HEK293 (cell line): ENCODE results near the gene MAN2B1.

Experiments
- GLIS2 ChIP-seq: fragments of 450-650 bp; formaldehyde crosslinking; IDR thresholded peaks from 2 replicates; pipeline ENCODE4 v1.5.1; 2016; ENCODE audit warnings: missing biosample characterization, missing genetic modification characterization
- KLF7 ChIP-seq: fragments of 450-650 bp; formaldehyde crosslinking; IDR thresholded peaks from 2 replicates; pipeline ENCODE4 v1.5.1; 2016; ENCODE audit warnings: missing biosample characterization, missing genetic modification characterization, borderline replicate concordance
- MZF1 ChIP-seq: fragments of 450-650 bp; formaldehyde crosslinking; IDR thresholded peaks from 2 replicates; pipeline ENCODE4 v1.5.1; 2017; ENCODE audit warnings: missing biosample characterization, missing genetic modification characterization, borderline replicate concordance
- RBAK ChIP-seq: fragments of 450-650 bp; formaldehyde crosslinking; IDR thresholded peaks from 2 replicates; pipeline ENCODE4 v1.5.1; 2016; ENCODE audit warnings: missing biosample characterization, missing genetic modification characterization
- SALL2 ChIP-seq: fragments of 450-650 bp; formaldehyde crosslinking; IDR thresholded peaks from 2 replicates; pipeline ENCODE4 v1.5.0; 2017; ENCODE audit warnings: missing biosample characterization, mild to moderate bottlenecking, missing genetic modification characterization, borderline replicate concordance
- SP7 ChIP-seq: fragments of 450-650 bp; formaldehyde crosslinking; IDR thresholded peaks from 2 replicates; pipeline ENCODE4 v1.5.1; 2016; ENCODE audit warnings: missing biosample characterization, missing genetic modification characterization
- TCF7L2 ChIP-seq: IDR thresholded peaks from 2 replicates; pipeline ENCODE4 v1.6.1; 2011; ENCODE audit warnings: low read depth, mild to moderate bottlenecking, inconsistent platforms, low read length, moderate library complexity, borderline replicate concordance
- ZBTB1 ChIP-seq: fragments of 450-650 bp; formaldehyde crosslinking; IDR thresholded peaks from 2 replicates; pipeline ENCODE4 v1.5.1; 2016; ENCODE audit warnings: missing biosample characterization, missing genetic modification characterization
- ZBTB17 ChIP-seq: fragments of 450-650 bp; formaldehyde crosslinking; IDR thresholded peaks from 2 replicates; pipeline ENCODE4 v1.5.1; 2016; ENCODE audit warnings: missing biosample characterization, missing genetic modification characterization
- ZFP69B ChIP-seq: fragments of 450-650 bp; formaldehyde crosslinking; IDR thresholded peaks from 2 replicates; pipeline ENCODE4 v1.5.1; 2016; ENCODE audit warnings: missing biosample characterization, missing genetic modification characterization
- ZNF114 ChIP-seq: fragments of 450-650 bp; formaldehyde crosslinking; IDR thresholded peaks from 2 replicates; pipeline ENCODE4 v1.5.0; 2017; ENCODE audit warnings: missing biosample characterization, missing genetic modification characterization
- ZNF133 ChIP-seq: fragments of 450-650 bp; formaldehyde crosslinking; IDR thresholded peaks from 2 replicates; pipeline ENCODE4 v1.5.1; 2016; ENCODE audit warnings: missing biosample characterization, missing genetic modification characterization
- ZNF155 ChIP-seq: fragments of 450-650 bp; formaldehyde crosslinking; IDR thresholded peaks from 2 replicates; pipeline ENCODE4 v1.5.1; 2016; ENCODE audit warnings: missing biosample characterization, missing genetic modification characterization
- ZNF157 ChIP-seq: fragments of 450-650 bp; formaldehyde crosslinking; IDR thresholded peaks from 2 replicates; pipeline ENCODE4 v1.5.1; 2016; ENCODE audit warnings: missing biosample characterization, missing genetic modification characterization
- ZNF184 ChIP-seq: fragments of 450-650 bp; IDR thresholded peaks from 2 replicates; pipeline ENCODE4 v1.5.1; 2018; ENCODE audit warnings: missing biosample characterization, mild to moderate bottlenecking, missing genetic modification characterization
- ZNF266 ChIP-seq: fragments of 450-650 bp; formaldehyde crosslinking; IDR thresholded peaks from 2 replicates; pipeline ENCODE4 v1.5.1; 2016; ENCODE audit warnings: missing biosample characterization, missing genetic modification characterization, low read depth
- ZNF335 ChIP-seq: fragments of 450-650 bp; formaldehyde crosslinking; conservative IDR thresholded peaks from 2 replicates; pipeline ENCODE4 v1.5.1; 2016; ENCODE audit warnings: missing biosample characterization, missing genetic modification characterization
- ZNF404 ChIP-seq: fragments of 450-650 bp; formaldehyde crosslinking; IDR thresholded peaks from 2 replicates; pipeline ENCODE4 v1.5.1; 2017; ENCODE audit warnings: missing biosample characterization, missing genetic modification characterization
- ZNF426 ChIP-seq: fragments of 450-650 bp; formaldehyde crosslinking; IDR thresholded peaks from 2 replicates; pipeline ENCODE4 v1.5.1; 2017; ENCODE audit warnings: missing biosample characterization, missing genetic modification characterization, mild to moderate bottlenecking, inconsistent platforms, moderate library complexity
- ZNF501 ChIP-seq: fragments of 450-650 bp; formaldehyde crosslinking; IDR thresholded peaks from 2 replicates; pipeline ENCODE4 v1.5.1; 2016; ENCODE audit warnings: missing biosample characterization, missing genetic modification characterization
- ZNF510 ChIP-seq: fragments of 450-650 bp; formaldehyde crosslinking; IDR thresholded peaks from 2 replicates; pipeline ENCODE4 v1.5.1; 2018; ENCODE audit warnings: mild to moderate bottlenecking, missing genetic modification characterization, missing biosample characterization; ENCODE audit not compliant: insufficient replicate concordance
- ZNF521 ChIP-seq: fragments of 450-650 bp; formaldehyde crosslinking; IDR thresholded peaks from 2 replicates; pipeline ENCODE4 v1.5.1; 2017; ENCODE audit warnings: missing biosample characterization, mild to moderate bottlenecking, missing genetic modification characterization
- ZNF548 ChIP-seq: fragments of 450-650 bp; formaldehyde crosslinking; IDR thresholded peaks from 2 replicates; pipeline ENCODE4 v1.5.1; 2016; ENCODE audit warnings: missing biosample characterization, missing genetic modification characterization
- ZNF626 ChIP-seq: fragments of 450-650 bp; sonication (Bioruptor Pico); formaldehyde crosslinking; IDR thresholded peaks from 2 replicates; pipeline ENCODE4 v1.5.1; 2018; ENCODE audit warnings: missing biosample characterization, missing genetic modification characterization, inconsistent platforms
- TF ChIP-seq, protein P1 (sequence below): fragments of 450-650 bp; formaldehyde crosslinking; IDR thresholded peaks from 2 replicates; pipeline ENCODE4 v1.5.1; 2017; ENCODE audit warnings: missing biosample characterization, missing genetic modification characterization
- TF ChIP-seq, protein P2 (sequence below): fragments of 450-650 bp; formaldehyde crosslinking; IDR thresholded peaks from 2 replicates; pipeline ENCODE4 v1.5.1; 2017; ENCODE audit warnings: missing biosample characterization, missing genetic modification characterization
- TF ChIP-seq, protein P3 (sequence below): fragments of 450-650 bp; formaldehyde crosslinking; IDR thresholded peaks from 2 replicates; pipeline ENCODE4 v1.5.1; 2016; ENCODE audit warnings: missing biosample characterization, missing genetic modification characterization
- TF ChIP-seq, protein P4 (sequence below): fragments of 450-650 bp; formaldehyde crosslinking; IDR thresholded peaks from 2 replicates; pipeline ENCODE4 v1.5.1; 2016; ENCODE audit warnings: missing biosample characterization, missing genetic modification characterization, borderline replicate concordance
- TF ChIP-seq, protein P5 (sequence below): fragments of 450-650 bp; formaldehyde crosslinking; IDR thresholded peaks from 2 replicates; pipeline ENCODE4 v1.5.1; 2016; ENCODE audit warnings: missing biosample characterization, missing genetic modification characterization
- TF ChIP-seq, protein P6 (sequence below): fragments of 450-650 bp; formaldehyde crosslinking; IDR thresholded peaks from 2 replicates; pipeline ENCODE4 v1.5.1; 2016; ENCODE audit warnings: missing biosample characterization, missing genetic modification characterization

Gene MAN2B1

DNA sequence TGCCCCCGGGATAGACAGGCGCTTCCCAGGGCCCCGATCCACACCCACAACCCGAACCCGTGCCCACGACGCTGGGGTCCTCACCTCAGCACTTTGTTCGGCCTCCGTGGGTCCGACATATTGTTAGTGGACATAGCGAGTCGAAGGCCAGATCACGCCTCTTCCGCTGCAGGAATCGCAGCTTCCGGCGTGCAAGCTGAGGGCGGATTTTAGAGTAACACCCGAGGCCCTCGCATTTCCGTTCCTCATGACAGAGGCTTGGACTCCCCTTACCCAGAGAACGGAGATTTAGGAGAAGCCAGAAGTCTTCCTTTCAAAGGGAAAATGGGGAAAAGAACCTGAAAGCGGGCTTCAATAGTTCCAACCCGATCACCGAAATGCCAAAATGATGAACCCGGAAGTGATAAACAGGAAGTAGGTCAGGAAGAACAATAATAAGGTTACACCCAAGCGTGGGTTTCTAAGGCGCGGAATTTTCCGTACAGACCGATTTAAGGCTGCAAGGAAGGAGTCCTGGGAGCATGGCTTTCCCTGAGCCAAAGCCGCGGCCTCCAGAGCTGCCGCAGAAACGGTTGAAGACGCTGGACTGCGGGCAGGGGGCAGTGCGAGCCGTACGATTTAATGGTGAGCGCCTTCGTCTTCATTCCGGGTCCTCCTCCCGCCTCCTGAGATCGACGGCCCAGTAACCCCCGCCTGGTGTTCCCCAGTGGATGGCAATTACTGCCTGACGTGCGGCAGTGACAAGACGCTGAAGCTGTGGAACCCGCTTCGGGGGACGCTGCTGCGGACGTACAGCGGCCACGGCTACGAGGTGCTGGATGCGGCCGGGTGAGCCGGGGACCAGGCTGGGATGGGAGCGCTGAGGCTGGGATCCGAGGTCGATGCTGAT lies 3.0 kb upstream of the MAN2B1 start (continued):
- TF ChIP-seq ZNF510 (tag by site-specific recombination) (no peak), SALL2 (no peak), RBAK (tag by site-specific recombination) (no peak), ZBTB1 (tag by site-specific recombination) (no peak), ZBTB17 (peak; percentile 80), TCF7L2 (peak; percentile 77), ZNF266 (tag by site-specific recombination) (no peak), SP7 (tag by site-specific recombination) (peak; percentile 93), ZNF548 (tag by site-specific recombination) (no peak), ZNF521 (tag by site-specific recombination) (no peak), ZFP69B (tag by site-specific recombination) (peak; percentile 91), KLF7 (tag by site-specific recombination) (peak; percentile 63; the same call in 1 of the 2 replicates), ZNF501 (tag by site-specific recombination) (peak; percentile 92), MZF1 (tag by site-specific recombination) (peak; percentile 36; the same call in 1 of the 2 replicates), ZNF626 (tag by site-specific recombination) (no peak), ZNF184 (tag by site-specific recombination) (0 out of 2 replicates have a peak, but pooled peaks have one; percentile 71), GLIS2 (tag by site-specific recombination) (no peak), ZNF157 (tag by site-specific recombination) (no peak), ZNF404 (tag by site-specific recombination) (no peak), ZNF335 (tag by site-specific recombination) (peak; percentile 78), ZNF426 (tag by site-specific recombination) (no peak), ZNF155 (tag by site-specific recombination) (no peak), ZNF133 (tag by site-specific recombination) (no peak), ZNF114 (no peak)
- TF ChIP-seq, protein P1, sequence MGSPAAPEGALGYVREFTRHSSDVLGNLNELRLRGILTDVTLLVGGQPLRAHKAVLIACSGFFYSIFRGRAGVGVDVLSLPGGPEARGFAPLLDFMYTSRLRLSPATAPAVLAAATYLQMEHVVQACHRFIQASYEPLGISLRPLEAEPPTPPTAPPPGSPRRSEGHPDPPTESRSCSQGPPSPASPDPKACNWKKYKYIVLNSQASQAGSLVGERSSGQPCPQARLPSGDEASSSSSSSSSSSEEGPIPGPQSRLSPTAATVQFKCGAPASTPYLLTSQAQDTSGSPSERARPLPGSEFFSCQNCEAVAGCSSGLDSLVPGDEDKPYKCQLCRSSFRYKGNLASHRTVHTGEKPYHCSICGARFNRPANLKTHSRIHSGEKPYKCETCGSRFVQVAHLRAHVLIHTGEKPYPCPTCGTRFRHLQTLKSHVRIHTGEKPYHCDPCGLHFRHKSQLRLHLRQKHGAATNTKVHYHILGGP (tag by site-specific recombination): no peak
- TF ChIP-seq, protein P2, sequence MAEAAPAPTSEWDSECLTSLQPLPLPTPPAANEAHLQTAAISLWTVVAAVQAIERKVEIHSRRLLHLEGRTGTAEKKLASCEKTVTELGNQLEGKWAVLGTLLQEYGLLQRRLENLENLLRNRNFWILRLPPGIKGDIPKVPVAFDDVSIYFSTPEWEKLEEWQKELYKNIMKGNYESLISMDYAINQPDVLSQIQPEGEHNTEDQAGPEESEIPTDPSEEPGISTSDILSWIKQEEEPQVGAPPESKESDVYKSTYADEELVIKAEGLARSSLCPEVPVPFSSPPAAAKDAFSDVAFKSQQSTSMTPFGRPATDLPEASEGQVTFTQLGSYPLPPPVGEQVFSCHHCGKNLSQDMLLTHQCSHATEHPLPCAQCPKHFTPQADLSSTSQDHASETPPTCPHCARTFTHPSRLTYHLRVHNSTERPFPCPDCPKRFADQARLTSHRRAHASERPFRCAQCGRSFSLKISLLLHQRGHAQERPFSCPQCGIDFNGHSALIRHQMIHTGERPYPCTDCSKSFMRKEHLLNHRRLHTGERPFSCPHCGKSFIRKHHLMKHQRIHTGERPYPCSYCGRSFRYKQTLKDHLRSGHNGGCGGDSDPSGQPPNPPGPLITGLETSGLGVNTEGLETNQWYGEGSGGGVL (tag by site-specific recombination): no peak
- TF ChIP-seq, protein P3, sequence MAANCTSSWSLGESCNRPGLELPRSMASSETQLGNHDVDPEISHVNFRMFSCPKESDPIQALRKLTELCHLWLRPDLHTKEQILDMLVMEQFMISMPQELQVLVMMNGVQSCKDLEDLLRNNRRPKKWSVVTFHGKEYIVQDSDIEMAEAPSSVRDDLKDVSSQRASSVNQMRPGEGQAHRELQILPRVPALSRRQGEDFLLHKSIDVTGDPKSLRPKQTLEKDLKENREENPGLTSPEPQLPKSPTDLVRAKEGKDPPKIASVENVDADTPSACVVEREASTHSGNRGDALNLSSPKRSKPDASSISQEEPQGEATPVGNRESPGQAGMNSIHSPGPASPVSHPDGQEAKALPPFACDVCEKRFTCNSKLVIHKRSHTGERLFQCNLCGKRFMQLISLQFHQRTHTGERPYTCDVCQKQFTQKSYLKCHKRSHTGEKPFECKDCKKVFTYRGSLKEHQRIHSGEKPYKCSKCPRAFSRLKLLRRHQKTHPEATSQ (tag by site-specific recombination): peak; percentile 80; the same call in 1 of the 2 replicates
- TF ChIP-seq, protein P4, sequence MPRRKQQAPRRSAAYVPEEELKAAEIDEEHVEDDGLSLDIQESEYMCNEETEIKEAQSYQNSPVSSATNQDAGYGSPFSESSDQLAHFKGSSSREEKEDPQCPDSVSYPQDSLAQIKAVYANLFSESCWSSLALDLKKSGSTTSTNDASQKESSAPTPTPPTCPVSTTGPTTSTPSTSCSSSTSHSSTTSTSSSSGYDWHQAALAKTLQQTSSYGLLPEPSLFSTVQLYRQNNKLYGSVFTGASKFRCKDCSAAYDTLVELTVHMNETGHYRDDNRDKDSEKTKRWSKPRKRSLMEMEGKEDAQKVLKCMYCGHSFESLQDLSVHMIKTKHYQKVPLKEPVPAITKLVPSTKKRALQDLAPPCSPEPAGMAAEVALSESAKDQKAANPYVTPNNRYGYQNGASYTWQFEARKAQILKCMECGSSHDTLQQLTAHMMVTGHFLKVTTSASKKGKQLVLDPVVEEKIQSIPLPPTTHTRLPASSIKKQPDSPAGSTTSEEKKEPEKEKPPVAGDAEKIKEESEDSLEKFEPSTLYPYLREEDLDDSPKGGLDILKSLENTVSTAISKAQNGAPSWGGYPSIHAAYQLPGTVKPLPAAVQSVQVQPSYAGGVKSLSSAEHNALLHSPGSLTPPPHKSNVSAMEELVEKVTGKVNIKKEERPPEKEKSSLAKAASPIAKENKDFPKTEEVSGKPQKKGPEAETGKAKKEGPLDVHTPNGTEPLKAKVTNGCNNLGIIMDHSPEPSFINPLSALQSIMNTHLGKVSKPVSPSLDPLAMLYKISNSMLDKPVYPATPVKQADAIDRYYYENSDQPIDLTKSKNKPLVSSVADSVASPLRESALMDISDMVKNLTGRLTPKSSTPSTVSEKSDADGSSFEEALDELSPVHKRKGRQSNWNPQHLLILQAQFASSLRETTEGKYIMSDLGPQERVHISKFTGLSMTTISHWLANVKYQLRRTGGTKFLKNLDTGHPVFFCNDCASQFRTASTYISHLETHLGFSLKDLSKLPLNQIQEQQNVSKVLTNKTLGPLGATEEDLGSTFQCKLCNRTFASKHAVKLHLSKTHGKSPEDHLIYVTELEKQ: peak; percentile 50; the same call in 1 of the 2 replicates
- TF ChIP-seq, protein P5, sequence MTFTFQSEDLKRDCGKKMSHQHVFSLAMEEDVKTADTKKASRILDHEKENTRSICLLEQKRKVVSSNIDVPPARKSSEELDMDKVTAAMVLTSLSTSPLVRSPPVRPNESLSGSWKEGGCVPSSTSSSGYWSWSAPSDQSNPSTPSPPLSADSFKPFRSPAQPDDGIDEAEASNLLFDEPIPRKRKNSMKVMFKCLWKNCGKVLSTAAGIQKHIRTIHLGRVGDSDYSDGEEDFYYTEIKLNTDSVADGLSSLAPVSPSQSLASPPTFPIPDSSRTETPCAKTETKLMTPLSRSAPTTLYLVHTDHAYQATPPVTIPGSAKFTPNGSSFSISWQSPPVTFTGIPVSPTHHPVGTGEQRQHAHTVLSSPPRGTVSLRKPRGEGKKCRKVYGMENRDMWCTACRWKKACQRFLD: no peak
- TF ChIP-seq, protein P6, sequence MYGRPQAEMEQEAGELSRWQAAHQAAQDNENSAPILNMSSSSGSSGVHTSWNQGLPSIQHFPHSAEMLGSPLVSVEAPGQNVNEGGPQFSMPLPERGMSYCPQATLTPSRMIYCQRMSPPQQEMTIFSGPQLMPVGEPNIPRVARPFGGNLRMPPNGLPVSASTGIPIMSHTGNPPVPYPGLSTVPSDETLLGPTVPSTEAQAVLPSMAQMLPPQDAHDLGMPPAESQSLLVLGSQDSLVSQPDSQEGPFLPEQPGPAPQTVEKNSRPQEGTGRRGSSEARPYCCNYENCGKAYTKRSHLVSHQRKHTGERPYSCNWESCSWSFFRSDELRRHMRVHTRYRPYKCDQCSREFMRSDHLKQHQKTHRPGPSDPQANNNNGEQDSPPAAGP (tag by site-specific recombination): peak; percentile 96
